Left lung (tissue), 10 donors: ENCODE measurements around the gene NDUFS2. TPM values are rescaled to one million over a fixed set of nuclear protein-coding genes. Genes with fewer than 3 reads are reported as not detected.

Experiments used
- ATAC-seq: fragments of 200-7000 bp; cut with Tn5 transposase; one replicate; pipeline ENCODE4 v1.9.1; 2020; ENCODE audit warnings: moderate library complexity
- DNase-seq, 4 donors: peaks; one replicate each; pipeline ENCODE4 v3.0.0-alpha.2; 2013 to 2020
- H3K27ac ChIP-seq, 2 donors: fragments of 200-600 bp; sonication (generic) in 1 of 2; one replicate each; pipeline versions ENCODE4 v1.5.0 to v1.8.0; 2020 to 2021
- H3K27me3 ChIP-seq, 2 donors: fragments of 200-600 bp; sonication (generic) in 1 of 2; one replicate each; pipeline versions ENCODE4 v1.5.0 to v1.8.0; 2020 to 2021
- H3K36me3 ChIP-seq, 2 donors: fragments of 200-600 bp; sonication (generic) in 1 of 2; one replicate each; pipeline versions ENCODE4 v1.5.0 to v1.8.0; 2020 to 2021
- H3K4me1 ChIP-seq, 2 donors: fragments of 200-600 bp; one replicate each; pipeline ENCODE4 v1.8.0; 2021
- H3K4me3 ChIP-seq, 2 donors: fragments of 200-600 bp; sonication (generic) in 1 of 2; one replicate each; pipeline versions ENCODE4 v1.5.0 to v1.8.0; 2020 to 2021; ENCODE audit warnings: mild to moderate bottlenecking in 1 of 2
- H3K9me3 ChIP-seq, 2 donors: fragments of 200-600 bp; sonication (generic) in 1 of 2; one replicate each; pipeline versions ENCODE4 v1.5.0 to v1.8.0; 2020 to 2021
- intact Hi-C, 2 donors: fragments of 100-400 bp; cut with DNase I; formaldehyde crosslinking; loops; one replicate each; pipeline versions ENCODE4 v1.11.2 to v1.14.2; 2022
- polyA plus RNA-seq, 6 donors: library from polyadenylated mRNA; unstranded; fragments of 120-200 nt; gene quantifications; one replicate each; pipeline ENCODE4 v1.2.1, GENCODE V29; 2013; ENCODE audit not compliant: insufficient read length in 6 of 6
- total RNA-seq, 2 donors: library from RNA; stranded (reverse); fragmentation: NEBNext Ultra II Directional; extraction: Animal tissue kit (Norgen Biotek cat#: 25700); gene quantifications; one replicate each; pipeline ENCODE4 v1.2.1, GENCODE V29; 2021
- TF ChIP-seq, protein P1 (sequence below), 2 donors: fragments of 200-600 bp; sonication (generic) in 1 of 2; IDR thresholded peaks; one replicate each; pipeline versions ENCODE4 v1.5.0 to v1.8.0; 2021; ENCODE audit warnings: antibody characterized with exemption in 2 of 2
- donor health status: DM: no; HTN: yes; CAD: no.
- donor health status: DM: no; HTN: no; CAD: no.

NDUFS2 gene
- total and polyA plus RNA-seq, 8 donors, result 67.7 to 188 (median 151) TPM

DNA sequence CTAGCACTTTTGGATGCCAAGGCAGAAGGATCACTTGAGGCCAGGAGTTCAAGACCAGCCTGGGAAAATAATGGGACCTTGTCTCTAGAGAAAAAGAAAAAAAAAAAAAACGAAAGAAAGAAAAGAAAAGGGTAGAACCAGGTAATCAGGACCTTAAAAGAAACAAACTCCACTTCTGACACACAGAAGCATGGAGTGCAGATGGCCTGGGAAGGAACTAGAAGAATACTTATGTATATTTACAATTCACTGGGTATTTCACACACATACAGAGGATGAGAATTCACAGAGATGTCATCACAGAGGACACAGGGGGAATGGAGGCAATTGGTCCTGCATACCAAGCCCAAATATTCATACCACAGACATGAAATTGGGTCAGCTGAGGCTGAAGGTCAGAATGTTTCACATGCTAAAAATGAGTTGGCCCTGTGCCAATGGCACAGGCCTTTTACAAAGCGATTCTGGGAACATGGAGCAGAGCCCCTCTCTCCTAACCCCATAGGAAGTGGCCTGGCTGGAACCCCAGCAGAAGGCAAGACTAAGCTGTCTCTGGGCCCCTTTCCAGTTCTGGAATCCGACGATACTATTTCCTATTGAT lies 29.3 kb upstream of the NDUFS2 start:
- TF ChIP-seq, protein P1, sequence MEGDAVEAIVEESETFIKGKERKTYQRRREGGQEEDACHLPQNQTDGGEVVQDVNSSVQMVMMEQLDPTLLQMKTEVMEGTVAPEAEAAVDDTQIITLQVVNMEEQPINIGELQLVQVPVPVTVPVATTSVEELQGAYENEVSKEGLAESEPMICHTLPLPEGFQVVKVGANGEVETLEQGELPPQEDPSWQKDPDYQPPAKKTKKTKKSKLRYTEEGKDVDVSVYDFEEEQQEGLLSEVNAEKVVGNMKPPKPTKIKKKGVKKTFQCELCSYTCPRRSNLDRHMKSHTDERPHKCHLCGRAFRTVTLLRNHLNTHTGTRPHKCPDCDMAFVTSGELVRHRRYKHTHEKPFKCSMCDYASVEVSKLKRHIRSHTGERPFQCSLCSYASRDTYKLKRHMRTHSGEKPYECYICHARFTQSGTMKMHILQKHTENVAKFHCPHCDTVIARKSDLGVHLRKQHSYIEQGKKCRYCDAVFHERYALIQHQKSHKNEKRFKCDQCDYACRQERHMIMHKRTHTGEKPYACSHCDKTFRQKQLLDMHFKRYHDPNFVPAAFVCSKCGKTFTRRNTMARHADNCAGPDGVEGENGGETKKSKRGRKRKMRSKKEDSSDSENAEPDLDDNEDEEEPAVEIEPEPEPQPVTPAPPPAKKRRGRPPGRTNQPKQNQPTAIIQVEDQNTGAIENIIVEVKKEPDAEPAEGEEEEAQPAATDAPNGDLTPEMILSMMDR (IDR thresholded peaks at IDR 0.05), result no peak
- Histone ChIP-seq H3K9me3 (no peaks in the 10 kb centered on the region), H3K27me3 (no peaks in the 10 kb centered on the region), H3K27ac (no peak overlapping the region), H3K4me3 (no peak overlapping the region), H3K4me1 (peaks cover 13 to 27% of the 10 kb centered on the region in 2 donors), H3K36me3 (peaks cover 0 to 72% of the 10 kb centered on the region in 2 donors)
- no peak for ATAC-seq
- no peak for DNase-seq
- intact Hi-C loops, result no loop called here

DNA sequence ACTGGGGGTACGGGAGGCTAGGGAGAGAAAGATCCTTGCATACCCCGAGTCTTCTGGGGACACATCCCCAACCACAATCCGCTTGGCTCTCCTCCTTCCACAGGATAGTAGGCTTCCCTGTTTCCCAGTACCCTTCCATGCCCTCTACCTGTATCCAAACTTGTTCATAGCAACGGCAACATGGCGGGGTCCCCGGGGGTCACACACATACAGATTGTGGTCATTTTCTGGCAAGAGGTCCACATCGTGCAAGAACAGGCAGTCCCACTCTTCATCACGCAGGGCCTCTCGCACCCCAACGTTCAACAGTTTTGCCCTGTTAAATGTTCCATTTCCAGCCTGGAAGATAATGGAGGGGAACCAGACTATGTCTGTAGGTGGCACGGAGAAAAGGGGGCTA lies 28.5 kb upstream of the NDUFS2 start:
- Histone ChIP-seq H3K27me3 (no peaks in the 10 kb centered on the region), H3K4me3 (no peak overlapping the region), H3K4me1 (peaks cover 13 to 30% of the 10 kb centered on the region in 2 donors), H3K9me3 (no peaks in the 10 kb centered on the region), H3K36me3 (peaks cover 0 to 70% of the 10 kb centered on the region in 2 donors), H3K27ac (no peak overlapping the region)
- no peak for DNase-seq
- TF ChIP-seq, protein P1 (IDR thresholded peaks at IDR 0.05), result no peak
- ATAC-seq, result no peak
- intact Hi-C loops, result no loop called here

- TF ChIP-seq, protein P1 (IDR thresholded peaks at IDR 0.05), result no peak
- peaks cover 0 to 58% of the 10 kb centered on the region in 2 donors for H3K36me3 ChIP-seq
- no peaks in the 10 kb centered on the region for H3K27me3 ChIP-seq
- H3K4me3 ChIP-seq, result no peak overlapping the region
- H3K9me3 ChIP-seq, result no peaks in the 10 kb centered on the region
- intact Hi-C loops, result no loop called here
- no peak for DNase-seq
- no peak for ATAC-seq
- H3K4me1 ChIP-seq, result peaks cover 13 to 30% of the 10 kb centered on the region in 2 donors
- H3K27ac ChIP-seq, result no peak overlapping the region
Observed at GRCh38 chr1:161174911-161175310, 27.3 kb upstream of the NDUFS2 start.

DNA sequence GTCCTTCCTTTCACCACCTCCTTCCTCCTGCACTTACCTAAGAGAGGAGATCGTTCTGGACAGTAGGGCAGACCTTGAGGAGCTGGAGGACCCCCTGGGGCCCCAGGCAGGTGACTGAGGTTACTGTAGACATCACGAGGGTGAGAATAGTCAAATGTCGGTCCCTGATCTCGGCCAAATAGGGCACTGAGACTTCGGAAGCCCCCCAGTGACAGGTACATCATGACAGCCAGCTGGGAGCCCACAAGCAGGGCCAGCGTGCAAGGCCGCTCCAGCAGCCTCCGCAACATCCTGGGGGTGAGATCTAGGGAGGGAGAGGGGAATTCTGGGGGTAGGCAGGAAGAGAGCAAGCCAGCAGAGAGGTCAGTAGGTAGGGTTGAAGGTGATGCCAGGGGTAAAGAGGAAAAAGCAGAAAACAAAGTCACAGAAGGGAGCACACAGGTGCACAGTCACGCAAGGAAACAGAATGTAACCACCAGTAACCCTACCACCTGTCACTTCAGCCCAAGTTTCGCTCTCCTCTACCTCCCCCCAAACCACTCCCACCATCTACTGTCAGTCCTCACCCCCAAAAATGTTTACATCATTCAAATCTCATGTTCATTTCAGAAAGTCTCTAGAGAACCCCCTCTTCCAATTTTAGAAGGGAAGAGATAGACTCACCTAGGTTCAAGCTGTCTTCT lies 26.3 kb upstream of the NDUFS2 start:
- H3K4me1 ChIP-seq, result peaks cover 13 to 30% of the 10 kb centered on the region in 2 donors
- H3K27me3 ChIP-seq, result no peaks in the 10 kb centered on the region
- TF ChIP-seq, protein P1 (IDR thresholded peaks at IDR 0.05), result no peak
- intact Hi-C loops, result no loop called here
- DNase-seq (no peak), ATAC-seq (no peak)
- H3K36me3 ChIP-seq, result peaks cover 0 to 48% of the 10 kb centered on the region in 2 donors
- H3K27ac ChIP-seq, result no peak overlapping the region
- no peaks in the 10 kb centered on the region for H3K9me3 ChIP-seq
- H3K4me3 ChIP-seq, result peak overlapping the region in 1 of 2 donors; percentile 81

DNA sequence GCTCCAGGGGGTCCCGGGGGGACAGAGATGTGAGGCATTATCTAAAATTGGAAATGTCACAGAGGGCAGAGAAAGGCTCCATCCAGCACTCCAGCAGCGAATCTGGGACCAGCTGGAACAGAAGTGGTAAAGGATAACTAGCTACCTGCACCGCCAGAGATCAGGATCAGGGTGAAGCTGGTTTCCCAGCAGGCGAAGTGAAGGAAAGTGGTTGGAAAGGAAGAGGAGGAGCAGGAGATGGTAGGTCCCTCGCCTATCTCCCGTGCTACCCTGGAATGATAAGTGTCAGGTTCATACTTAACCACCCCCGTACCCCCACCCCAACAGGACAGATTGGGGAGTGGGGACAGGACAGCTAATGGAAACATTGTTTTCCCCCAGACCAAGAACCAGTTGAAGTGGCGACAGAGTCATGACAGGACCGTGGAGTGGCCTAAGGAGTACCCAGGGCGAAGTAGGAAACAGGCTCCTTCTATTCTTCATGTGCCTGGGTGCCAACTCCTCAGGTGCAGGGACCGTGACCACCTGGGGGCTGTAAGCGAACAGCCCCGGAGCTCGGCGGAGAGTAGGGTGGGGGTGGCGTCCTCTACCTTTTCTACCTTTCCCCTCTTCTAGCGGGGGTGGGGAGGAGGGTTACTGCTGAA lies 25.6 kb upstream of the NDUFS2 start:
- Histone ChIP-seq H3K4me3 (peak overlapping the region; percentile 69 to 81), H3K4me1 (peaks cover 13 to 32% of the 10 kb centered on the region in 2 donors), H3K27ac (peak overlapping the region; percentile 69 to 77), H3K36me3 (peaks cover 0 to 42% of the 10 kb centered on the region in 2 donors), H3K27me3 (no peaks in the 10 kb centered on the region), H3K9me3 (no peaks in the 10 kb centered on the region)
- ATAC-seq (peak; percentile 43), DNase-seq (no peak)
- TF ChIP-seq, protein P1 (IDR thresholded peaks at IDR 0.05), result no peak
- intact Hi-C loops, result no loop called here
